Measurements from ENCODE around the gene ATG5. TPM values are rescaled to one million over a fixed set of nuclear protein-coding genes. Genes with fewer than 3 reads are reported as not detected.

Gene ATG5
- polyA plus RNA-seq, 1 of the 3 experiments (the other 2 are of a cell fraction): 15.5 TPM

GRCh38 chr6:106197441-106197840, 128.1 kb downstream of the ATG5 start (continued):
- TF ChIP-seq, protein P1, sequence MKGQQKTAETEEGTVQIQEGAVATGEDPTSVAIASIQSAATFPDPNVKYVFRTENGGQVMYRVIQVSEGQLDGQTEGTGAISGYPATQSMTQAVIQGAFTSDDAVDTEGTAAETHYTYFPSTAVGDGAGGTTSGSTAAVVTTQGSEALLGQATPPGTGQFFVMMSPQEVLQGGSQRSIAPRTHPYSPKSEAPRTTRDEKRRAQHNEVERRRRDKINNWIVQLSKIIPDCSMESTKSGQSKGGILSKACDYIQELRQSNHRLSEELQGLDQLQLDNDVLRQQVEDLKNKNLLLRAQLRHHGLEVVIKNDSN (IDR thresholded peaks at IDR 0.05; ENCODE audit: borderline replicate concordance, low read depth): no peak
- TF ChIP-seq NRF1 (IDR thresholded peaks at IDR 0.05; ENCODE audit: low read depth, low read length) (no peak), USF2 (IDR thresholded peaks at IDR 0.05; ENCODE audit: borderline replicate concordance, low read depth, low read length) (no peak)

GRCh38 chr6:106194949-106195921, 130.3 kb downstream of the ATG5 start:
- TF ChIP-seq PBX3 (IDR thresholded peaks at IDR 0.05) (peak; percentile 42; the same call in 1 of the 2 replicates), TCF12 (IDR thresholded peaks at IDR 0.05) (peak; percentile 14; the same call in 1 of the 2 replicates), SMC3 (IDR thresholded peaks at IDR 0.05; ENCODE audit: low read depth, low read length) (no peak), MEF2A (IDR thresholded peaks at IDR 0.05; ENCODE audit: borderline replicate concordance, low read depth) (no peak), GABPA (IDR thresholded peaks at IDR 0.05; ENCODE audit: low read depth) (no peak), JUND (IDR thresholded peaks at IDR 0.05) (peak; percentile 3; the same call in 1 of the 2 replicates)
- Histone ChIP-seq H3K9me3 (no peaks in the 10 kb centered on the region), H4K20me1 (ENCODE audit: insufficient read depth) (no peaks in the 10 kb centered on the region), H3F3A (replicated peaks; ENCODE audit: insufficient read depth) (peaks cover 21% of the 10 kb centered on the region), H3K27ac (ENCODE audit: low read depth in 2 of 2, low read length in 1 of 2) (peak overlapping the region in 1 of 2 experiments; percentile 68; a peak in 1 of 4 replicates), H3K9ac (no peak overlapping the region), H3K4me2 (no peak overlapping the region), H2AFZ (ENCODE audit: low read depth) (no peak overlapping the region), H3K79me2 (ENCODE audit: insufficient read depth) (peaks cover 9% of the 10 kb centered on the region), H3K9me2 (no peaks in the 10 kb centered on the region), H3K36me3 (replicated peaks in 1 of 2; ENCODE audit: control insufficient read depth in 1 of 2, insufficient read depth in 2 of 2, low read length in 1 of 2) (peaks cover 0 to 31% of the 10 kb centered on the region in 2 experiments), H3K27me3 (ENCODE audit: insufficient read depth) (no peaks in the 10 kb centered on the region), H3K4me1 (ENCODE audit: control insufficient read depth in 1 of 2, insufficient read depth in 2 of 2, low read depth in 1 of 2, low read length in 1 of 2) (peaks cover 6 to 13% of the 10 kb centered on the region in 2 experiments; a peak in 3 of 4 replicates), H3K4me3 (ENCODE audit: low read depth in 2 of 2, low read length in 1 of 2) (no peak overlapping the region)
- ChIA-PET CTCF (no interaction called here), POLR2A (no interaction called here)
- WGBS (ENCODE audit: low lambda C conversion rate): 89% methylated on average over 7 of the region's 7 CpGs
- no peak for DNase-seq

GRCh38 chr6:106192824-106193223, 132.7 kb downstream of the ATG5 start:
- H3K9me3 ChIP-seq: no peaks in the 10 kb centered on the region
- peaks cover 8 to 13% of the 10 kb centered on the region in 2 experiments; a peak in 3 of 4 replicates for H3K4me1 ChIP-seq (ENCODE audit: control insufficient read depth in 1 of 2, insufficient read depth in 2 of 2, low read depth in 1 of 2, low read length in 1 of 2)
- no peaks in the 10 kb centered on the region for H3K27me3 ChIP-seq (ENCODE audit: insufficient read depth)
- peak overlapping the region; percentile 29; the same call in 1 of the 2 replicates for H3K9ac ChIP-seq
- peak; percentile 33 for DNase-seq
- CTCF ChIA-PET: interaction anchor here (1.4 to 1.8 kb wide), 2 partner anchors 31 to 34 kb away, joined by 3 to 9 read pairs; no protein-coding TSS in a partner anchor
- peak overlapping the region; percentile 64 to 68 for H3K27ac ChIP-seq (ENCODE audit: low read depth in 2 of 2, low read length in 1 of 2)
- WGBS (ENCODE audit: low lambda C conversion rate): 6% methylated on average over 4 of the region's 4 CpGs
- POLR2A ChIA-PET: no interaction called here
- H3F3A ChIP-seq (replicated peaks; ENCODE audit: insufficient read depth): peaks cover 17% of the 10 kb centered on the region
- H4K20me1 ChIP-seq (ENCODE audit: insufficient read depth): no peaks in the 10 kb centered on the region
- peaks cover 9% of the 10 kb centered on the region for H3K79me2 ChIP-seq (ENCODE audit: insufficient read depth)
- no peak overlapping the region for H2AFZ ChIP-seq (ENCODE audit: low read depth)
- H3K4me2 ChIP-seq: peak overlapping the region; percentile 19; the same call in 1 of the 2 replicates
- H3K36me3 ChIP-seq (replicated peaks in 1 of 2; ENCODE audit: control insufficient read depth in 1 of 2, insufficient read depth in 2 of 2, low read length in 1 of 2): peaks cover 0 to 25% of the 10 kb centered on the region in 2 experiments
- no peaks in the 10 kb centered on the region for H3K9me2 ChIP-seq
- H3K4me3 ChIP-seq (ENCODE audit: low read depth in 2 of 2, low read length in 1 of 2): no peak overlapping the region
- TF ChIP-seq, protein P1 (IDR thresholded peaks at IDR 0.05; ENCODE audit: borderline replicate concordance, low read depth): no peak
- TF ChIP-seq PBX3 (IDR thresholded peaks at IDR 0.05) (peak; percentile 97), EZH2phosphoT487 (IDR thresholded peaks at IDR 0.05; ENCODE audit: borderline replicate concordance, low read depth) (no peak), USF2 (IDR thresholded peaks at IDR 0.05; ENCODE audit: borderline replicate concordance, low read depth, low read length) (no peak), RCOR1 (IDR thresholded peaks at IDR 0.05; ENCODE audit: low read length) (peak; percentile 75), ELF1 (IDR thresholded peaks at IDR 0.05) (no peak), MEF2A (IDR thresholded peaks at IDR 0.05; ENCODE audit: borderline replicate concordance, low read depth) (peak; percentile 37; the same call in 1 of the 2 replicates), YY1 (IDR thresholded peaks at IDR 0.05; ENCODE audit: low read depth) (no peak), MXI1 (IDR thresholded peaks at IDR 0.05; ENCODE audit: low read depth, low read length) (peak; percentile 13; the same call in 1 of the 2 replicates), NRF1 (IDR thresholded peaks at IDR 0.05; ENCODE audit: low read depth, low read length) (no peak), FOSL2 (IDR thresholded peaks at IDR 0.05; ENCODE audit: borderline replicate concordance, low read depth) (peak; percentile 66; the same call in 1 of the 2 replicates), TCF12 (IDR thresholded peaks at IDR 0.05) (peak; percentile 96)

All from SK-N-SH (cell line).